MG63 (cell line): ENCODE data around the gene TOR1A. TPM values are rescaled to one million over a fixed set of nuclear protein-coding genes. Genes with fewer than 3 reads are reported as not detected.

Experiments used
- DNase-seq: peaks from one replicate; pipeline ENCODE4 v3.0.0-alpha.2; 2020
- H3K27me3 ChIP-seq: fragments of 250-450 bp; sonication (Bioruptor Pico); 2 replicates; pipeline ENCODE4 v1.5.1; 2020; ENCODE audit warnings: mild to moderate bottlenecking, moderate library complexity
- H3K36me3 ChIP-seq: fragments of 250-450 bp; sonication (Bioruptor Pico); 2 replicates; pipeline ENCODE4 v1.5.1; 2020; ENCODE audit warnings: mild to moderate bottlenecking, moderate library complexity
- H3K4me3 ChIP-seq: fragments of 250-450 bp; sonication (Bioruptor Pico); 2 replicates; pipeline ENCODE4 v1.5.1; 2020; ENCODE audit warnings: mild to moderate bottlenecking, moderate library complexity
- H3K9me3 ChIP-seq: fragments of 250-450 bp; sonication (Bioruptor Pico); 2 replicates; pipeline ENCODE4 v1.5.1; 2020; ENCODE audit warnings: mild to moderate bottlenecking, moderate library complexity
- total RNA-seq: library from RNA; depleted of rRNA; stranded (reverse); fragments of >200 nt; shearing (Covaris generic); gene quantifications from 2 replicates; pipeline ENCODE4 v1.2.3, GENCODE V29; 2014; ENCODE audit warnings: low replicate concordance; rRNA removed

TOR1A gene
- 30.1 and 32.1 TPM in 2 replicates for total RNA-seq

- Histone ChIP-seq H3K4me3 (peak within 1 kb of the TSS; percentile 90), H3K27me3 (no peaks in the 10 kb centered on the region), H3K9me3 (no peaks in the 10 kb centered on the region), H3K36me3 (peaks cover 27% of the 10 kb centered on the region)
- DNase-seq = peak; percentile 92
These were observed at the start of gene TOR1A for GRCh38 chr9:129823935-129824601. Gene TOR1A (minus strand): TSS chr9:129824136. CDS start chr9:129824085, 51 bp downstream.

- Histone ChIP-seq H3K4me3 (no peak overlapping the region), H3K9me3 (no peaks in the 10 kb centered on the region), H3K27me3 (no peaks in the 10 kb centered on the region), H3K36me3 (no peaks in the 10 kb centered on the region)
- no peak for DNase-seq
These were observed 47.1 kb upstream of the TOR1A start for GRCh38 chr9:129871046-129871445.

GRCh38 chr9:129869585-129870501, 45.9 kb upstream of the TOR1A start:
- H3K9me3 ChIP-seq = no peaks in the 10 kb centered on the region
- no peaks in the 10 kb centered on the region for H3K27me3 ChIP-seq
- H3K36me3 ChIP-seq = no peaks in the 10 kb centered on the region
- DNase-seq = no peak
- no peak overlapping the region for H3K4me3 ChIP-seq

- no peak overlapping the region for H3K4me3 ChIP-seq
- DNase-seq = no peak
- no peaks in the 10 kb centered on the region for H3K36me3 ChIP-seq
These were observed 45.0 kb upstream of the TOR1A start for GRCh38 chr9:129868872-129869486.

GRCh38 chr9:129868023-129868871, 44.3 kb upstream of the TOR1A start:
- H3K4me3 ChIP-seq = no peak overlapping the region
- H3K36me3 ChIP-seq = no peaks in the 10 kb centered on the region
- H3K27me3 ChIP-seq = no peaks in the 10 kb centered on the region
- H3K9me3 ChIP-seq = no peaks in the 10 kb centered on the region
- no peak for DNase-seq

More at GRCh38 chr9:129868872-129869486, 45.0 kb upstream of the TOR1A start:
- H3K9me3 ChIP-seq = no peaks in the 10 kb centered on the region
- H3K27me3 ChIP-seq = no peaks in the 10 kb centered on the region

- Histone ChIP-seq H3K27me3 (no peaks in the 10 kb centered on the region), H3K9me3 (no peaks in the 10 kb centered on the region), H3K36me3 (no peaks in the 10 kb centered on the region), H3K4me3 (no peak overlapping the region)
- DNase-seq = no peak
These were observed 43.4 kb upstream of the TOR1A start for GRCh38 chr9:129867136-129868022.

- DNase-seq = no peak
- 0 out of 2 replicates have a peak, but pooled peaks cover 2% of the 10 kb centered on the region for H3K36me3 ChIP-seq
- H3K27me3 ChIP-seq = no peaks in the 10 kb centered on the region
These were observed 42.6 kb upstream of the TOR1A start for GRCh38 chr9:129866394-129867135.

GRCh38 chr9:129865668-129866320, 41.9 kb upstream of the TOR1A start:
- H3K4me3 ChIP-seq = no peak overlapping the region
- 0 out of 2 replicates have a peak, but pooled peaks cover 4% of the 10 kb centered on the region for H3K36me3 ChIP-seq
- H3K27me3 ChIP-seq = no peaks in the 10 kb centered on the region
- DNase-seq = no peak
- no peaks in the 10 kb centered on the region for H3K9me3 ChIP-seq

More at GRCh38 chr9:129866394-129867135, 42.6 kb upstream of the TOR1A start:
- H3K4me3 ChIP-seq = no peak overlapping the region
- no peaks in the 10 kb centered on the region for H3K9me3 ChIP-seq

- no peak for DNase-seq
- Histone ChIP-seq H3K36me3 (0 out of 2 replicates have a peak, but pooled peaks cover 4% of the 10 kb centered on the region), H3K9me3 (no peaks in the 10 kb centered on the region), H3K27me3 (no peaks in the 10 kb centered on the region), H3K4me3 (no peak overlapping the region)
These were observed 41.2 kb upstream of the TOR1A start for GRCh38 chr9:129864991-129865647.

GRCh38 chr9:129863059-129863690, 39.2 kb upstream of the TOR1A start:
- no peak overlapping the region for H3K4me3 ChIP-seq
- no peak for DNase-seq
- H3K27me3 ChIP-seq = no peaks in the 10 kb centered on the region
- 0 out of 2 replicates have a peak, but pooled peaks cover 4% of the 10 kb centered on the region for H3K36me3 ChIP-seq
- H3K9me3 ChIP-seq = no peaks in the 10 kb centered on the region

GRCh38 chr9:129861447-129861827, 37.5 kb upstream of the TOR1A start:
- Histone ChIP-seq H3K36me3 (0 out of 2 replicates have a peak, but pooled peaks cover 4% of the 10 kb centered on the region), H3K4me3 (no peak overlapping the region), H3K27me3 (no peaks in the 10 kb centered on the region)

GRCh38 chr9:129860653-129861446, 36.9 kb upstream of the TOR1A start:
- no peaks in the 10 kb centered on the region for H3K27me3 ChIP-seq
- no peaks in the 10 kb centered on the region for H3K9me3 ChIP-seq
- DNase-seq = no peak
- H3K4me3 ChIP-seq = no peak overlapping the region
- 0 out of 2 replicates have a peak, but pooled peaks cover 4% of the 10 kb centered on the region for H3K36me3 ChIP-seq

More at GRCh38 chr9:129861447-129861827, 37.5 kb upstream of the TOR1A start:
- no peaks in the 10 kb centered on the region for H3K9me3 ChIP-seq
- no peak for DNase-seq
